WERI-Rb-1 (cell line): ENCODE results near the gene KIF18A.
"Not testable (repeated sequence)": the region's sequence is repeated elsewhere in the genome, so short reads cannot be mapped to it uniquely, and the experiment has no call there.

ENCODE experiments used
- DNase-seq: peaks from one replicate; pipeline ENCODE4 v3.0.0-alpha.2; 2020
- H3K27ac ChIP-seq: fragments of 250-450 bp; sonication (Bioruptor Pico); 2 replicates; pipeline ENCODE4 v1.5.1; 2020; ENCODE audit warnings: mild to moderate bottlenecking, moderate library complexity
- H3K27me3 ChIP-seq: fragments of 250-450 bp; sonication (Bioruptor Pico); 2 replicates; pipeline ENCODE4 v1.5.1; 2021; ENCODE audit warnings: mild to moderate bottlenecking, low read depth, moderate library complexity; ENCODE audit not compliant: insufficient read depth, severe bottlenecking
- H3K36me3 ChIP-seq: fragments of 250-450 bp; sonication (Bioruptor Pico); 2 replicates; pipeline ENCODE4 v1.5.1; 2020; ENCODE audit warnings: mild to moderate bottlenecking, moderate library complexity
- H3K4me3 ChIP-seq: 2 replicates; pipeline ENCODE4 v1.5.1; 2011; ENCODE audit warnings: low read depth, mild to moderate bottlenecking, control low read depth, low read length
- H3K9me3 ChIP-seq: fragments of 250-450 bp; sonication (Bioruptor Pico); 2 replicates; pipeline ENCODE4 v1.5.1; 2021; ENCODE audit warnings: mild to moderate bottlenecking, moderate library complexity; ENCODE audit not compliant: severe bottlenecking
- CTCF ChIP-seq: IDR thresholded peaks from 2 replicates; pipeline ENCODE4 v1.5.1; 2011; ENCODE audit warnings: low read depth, mild to moderate bottlenecking, control low read depth, inconsistent platforms, low read length

Gene KIF18A

GRCh38 chr11:28142724-28143123, 34.8 kb upstream of the KIF18A start:
- no peak for DNase-seq
- no peak overlapping the region for H3K4me3 ChIP-seq
- TF ChIP-seq CTCF = no peak
- H3K36me3 ChIP-seq = no peaks in the 10 kb centered on the region
- no peak overlapping the region for H3K27ac ChIP-seq
- H3K27me3 ChIP-seq = no peaks in the 10 kb centered on the region
- no peaks in the 10 kb centered on the region for H3K9me3 ChIP-seq

- H3K4me3 ChIP-seq = no peak overlapping the region
- H3K27me3 ChIP-seq = no peaks in the 10 kb centered on the region
- no peaks in the 10 kb centered on the region for H3K9me3 ChIP-seq
- H3K27ac ChIP-seq = no peak overlapping the region
- H3K36me3 ChIP-seq = no peaks in the 10 kb centered on the region
- no peak for DNase-seq
- no peak for TF ChIP-seq CTCF
These were observed 32.9 kb upstream of the KIF18A start for GRCh38 chr11:28140689-28141455.

- Histone ChIP-seq H3K4me3 (no peak overlapping the region), H3K27ac (no peak overlapping the region), H3K9me3 (no peaks in the 10 kb centered on the region), H3K36me3 (no peaks in the 10 kb centered on the region), H3K27me3 (no peaks in the 10 kb centered on the region)
- no peak for DNase-seq
- no peak for TF ChIP-seq CTCF
These were observed 32.0 kb upstream of the KIF18A start for GRCh38 chr11:28139841-28140415.

DNA sequence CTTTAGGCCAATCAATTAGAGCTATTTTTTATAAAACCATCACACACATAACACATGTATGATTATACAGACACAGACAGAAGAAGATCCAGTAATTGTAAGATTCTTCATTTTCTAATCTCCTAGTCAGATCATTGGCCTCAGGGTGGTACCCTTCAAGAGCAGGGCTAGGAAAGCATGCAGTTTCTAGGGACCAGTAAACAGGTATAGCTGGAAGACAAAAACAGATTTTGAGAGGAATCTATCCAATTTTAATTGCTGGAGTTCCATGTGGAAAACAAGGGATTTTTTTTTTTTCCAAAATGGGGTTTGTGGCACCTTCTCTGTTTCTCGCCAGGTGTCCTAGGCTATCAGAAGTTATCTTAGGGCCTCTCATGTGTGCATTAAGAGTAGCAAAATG, 29.9 kb upstream of the KIF18A start:
- Histone ChIP-seq H3K4me3 (no peak overlapping the region), H3K36me3 (no peaks in the 10 kb centered on the region), H3K9me3 (no peaks in the 10 kb centered on the region), H3K27ac (no peak overlapping the region), H3K27me3 (no peaks in the 10 kb centered on the region)
- no peak for TF ChIP-seq CTCF
- DNase-seq = no peak

- no peak overlapping the region for H3K27ac ChIP-seq
- no peaks in the 10 kb centered on the region for H3K36me3 ChIP-seq
- no peak overlapping the region for H3K4me3 ChIP-seq
- H3K27me3 ChIP-seq = no peaks in the 10 kb centered on the region
- no peak for TF ChIP-seq CTCF
- DNase-seq = no peak
- H3K9me3 ChIP-seq = no peaks in the 10 kb centered on the region
These were observed 29.4 kb upstream of the KIF18A start for GRCh38 chr11:28137366-28137765.

DNA sequence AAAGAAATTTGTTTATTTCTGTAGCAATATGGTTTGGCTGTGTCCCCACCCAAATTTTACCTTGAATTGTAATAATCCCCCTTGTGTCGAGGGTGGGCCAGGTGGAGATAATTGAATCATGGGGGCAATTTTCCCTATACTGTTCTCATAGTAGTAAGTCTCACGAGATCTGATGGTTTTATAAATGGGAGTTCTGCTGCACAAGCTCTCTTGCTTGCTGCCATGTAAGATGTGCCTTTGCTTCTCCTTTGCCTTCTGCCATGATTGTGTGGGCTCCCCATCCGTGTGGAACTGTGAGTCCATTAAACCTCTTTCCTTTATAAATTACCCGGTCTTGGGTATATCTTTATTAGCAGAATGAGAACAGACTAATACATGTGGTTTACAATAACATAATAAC, 28.2 kb upstream of the KIF18A start:
- not testable (repeated sequence) for H3K4me3 ChIP-seq, H3K27ac ChIP-seq, H3K27me3 ChIP-seq, DNase-seq, H3K36me3 ChIP-seq, H3K9me3 ChIP-seq
